ENCODE results near the gene TXN.

DNA sequence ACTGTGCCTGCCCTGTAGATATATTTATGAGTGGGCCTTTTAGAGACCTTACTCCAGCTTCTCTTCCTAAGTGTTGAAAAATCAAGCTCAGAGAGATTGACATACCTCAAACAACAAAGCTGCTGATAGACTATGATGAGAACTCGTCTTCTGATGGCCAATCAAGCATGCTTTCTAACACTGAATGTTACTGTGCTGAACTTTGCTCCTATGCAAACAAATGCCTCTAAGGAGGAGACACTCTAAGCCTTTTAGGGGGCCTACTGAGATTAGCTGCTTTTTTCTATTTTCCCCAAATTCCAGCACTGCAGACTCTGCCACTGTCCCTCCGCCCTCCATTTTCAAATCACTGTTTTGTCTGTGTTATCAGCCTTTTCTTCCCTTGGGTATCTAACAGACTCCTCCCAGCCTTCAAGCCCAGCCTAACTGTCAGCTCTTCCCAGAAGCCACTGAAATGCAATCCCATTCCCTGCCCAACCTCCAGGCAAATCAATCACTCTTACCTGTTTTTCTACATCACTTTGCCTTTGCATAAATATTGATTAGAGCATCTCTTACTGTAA is 41.8 kb upstream of the TXN start:
- TF ChIP-seq, protein P1, sequence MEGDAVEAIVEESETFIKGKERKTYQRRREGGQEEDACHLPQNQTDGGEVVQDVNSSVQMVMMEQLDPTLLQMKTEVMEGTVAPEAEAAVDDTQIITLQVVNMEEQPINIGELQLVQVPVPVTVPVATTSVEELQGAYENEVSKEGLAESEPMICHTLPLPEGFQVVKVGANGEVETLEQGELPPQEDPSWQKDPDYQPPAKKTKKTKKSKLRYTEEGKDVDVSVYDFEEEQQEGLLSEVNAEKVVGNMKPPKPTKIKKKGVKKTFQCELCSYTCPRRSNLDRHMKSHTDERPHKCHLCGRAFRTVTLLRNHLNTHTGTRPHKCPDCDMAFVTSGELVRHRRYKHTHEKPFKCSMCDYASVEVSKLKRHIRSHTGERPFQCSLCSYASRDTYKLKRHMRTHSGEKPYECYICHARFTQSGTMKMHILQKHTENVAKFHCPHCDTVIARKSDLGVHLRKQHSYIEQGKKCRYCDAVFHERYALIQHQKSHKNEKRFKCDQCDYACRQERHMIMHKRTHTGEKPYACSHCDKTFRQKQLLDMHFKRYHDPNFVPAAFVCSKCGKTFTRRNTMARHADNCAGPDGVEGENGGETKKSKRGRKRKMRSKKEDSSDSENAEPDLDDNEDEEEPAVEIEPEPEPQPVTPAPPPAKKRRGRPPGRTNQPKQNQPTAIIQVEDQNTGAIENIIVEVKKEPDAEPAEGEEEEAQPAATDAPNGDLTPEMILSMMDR (IDR thresholded peaks at IDR 0.05): no peak
- TF ChIP-seq POLR2A (IDR thresholded peaks at IDR 0.05): no peak
